HL-60 (cell line): ENCODE measurements around the gene KRT86.

ENCODE experiments used
- DNase-seq, 2 experiments: peaks; one replicate each; pipeline ENCODE4 v3.0.0-alpha.2; 2010 to 2020; ENCODE audit warnings: low read depth in 1 of 2, low spot score in 1 of 2
- H3K27ac ChIP-seq: fragments of 250-450 bp; sonication (Bioruptor Pico); replicated peaks from 2 replicates; pipeline ENCODE4 v1.5.1; 2020; ENCODE audit warnings: mild to moderate bottlenecking, moderate library complexity
- H3K27me3 ChIP-seq: fragments of 250-450 bp; sonication (Bioruptor Pico); 2 replicates; pipeline ENCODE4 v1.5.1; 2021; ENCODE audit warnings: mild to moderate bottlenecking, moderate library complexity; ENCODE audit not compliant: insufficient read depth, poor library complexity, severe bottlenecking
- H3K4me3 ChIP-seq: replicated peaks from 2 replicates; pipeline ENCODE4 v1.5.1; 2011; ENCODE audit warnings: mild to moderate bottlenecking, control low read depth, low read length; ENCODE audit not compliant: insufficient read depth
- GABPA ChIP-seq: IDR thresholded peaks from 2 replicates; pipeline ENCODE4 v1.6.1; 2012; ENCODE audit warnings: low read depth
- POLR2AphosphoS5 ChIP-seq: IDR thresholded peaks from 2 replicates; pipeline ENCODE4 v1.6.1; 2012; ENCODE audit warnings: low read depth
- SPI1 ChIP-seq: IDR thresholded peaks from 2 replicates; pipeline ENCODE4 v1.6.1; 2012; ENCODE audit warnings: low read depth, mild to moderate bottlenecking, borderline replicate concordance
- TF ChIP-seq, protein P1 (sequence below): IDR thresholded peaks from one replicate; pipeline ENCODE4 v1.5.1; 2011; ENCODE audit warnings: low read length, control low read depth, inconsistent platforms; ENCODE audit not compliant: insufficient read depth
- TF ChIP-seq, protein P2 (sequence below): IDR thresholded peaks from 2 replicates; pipeline ENCODE4 v1.6.1; 2012; ENCODE audit warnings: low read depth; ENCODE audit not compliant: insufficient replicate concordance

KRT86 gene

DNA sequence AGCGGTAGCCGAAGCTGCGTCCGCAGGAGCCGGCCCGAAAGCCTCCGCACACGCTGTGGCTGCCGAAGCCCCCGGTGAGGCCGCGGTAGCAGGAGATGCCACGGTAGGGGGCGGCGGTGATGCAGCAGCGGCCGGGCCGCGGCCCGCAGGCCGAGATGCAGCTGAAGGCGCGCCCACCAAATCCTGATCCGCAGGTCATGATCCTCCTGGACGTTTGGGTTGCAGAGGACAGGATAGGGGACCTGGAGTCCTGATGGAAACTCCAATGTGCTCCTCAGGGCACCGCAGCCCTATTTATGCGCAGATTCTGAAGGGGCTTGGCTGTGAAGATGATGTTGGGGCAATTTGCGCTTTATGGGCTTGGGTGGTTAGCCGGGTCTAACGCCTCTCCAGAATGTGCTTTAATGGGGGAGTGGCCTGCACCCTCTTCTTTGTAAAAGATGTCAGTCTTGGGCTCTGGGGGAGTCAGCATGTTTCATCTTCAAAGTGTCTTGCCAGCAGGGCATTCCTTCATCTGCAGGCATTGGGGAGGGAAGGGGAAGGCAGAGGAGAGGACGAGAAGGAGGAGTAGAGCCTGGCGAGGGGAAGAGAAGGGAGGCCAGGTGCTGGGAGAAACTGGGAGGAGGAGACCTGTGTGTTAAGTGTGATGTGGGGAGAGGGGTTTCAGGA lies 17.0 kb downstream of the KRT86 start, which contains the start of gene KRT81:
KRT81 (minus strand) TSS at position 268 of the 669 bp plus-strand sequence; CDS start at position 199, 69 bp downstream.
- H3K4me3 ChIP-seq, result no peak within 1 kb of the TSS
- H3K27me3 ChIP-seq, result no peaks in the 10 kb centered on the region
- no peak within 1 kb of the TSS for H3K27ac ChIP-seq
- DNase-seq, result no peak
- TF ChIP-seq, protein P1, sequence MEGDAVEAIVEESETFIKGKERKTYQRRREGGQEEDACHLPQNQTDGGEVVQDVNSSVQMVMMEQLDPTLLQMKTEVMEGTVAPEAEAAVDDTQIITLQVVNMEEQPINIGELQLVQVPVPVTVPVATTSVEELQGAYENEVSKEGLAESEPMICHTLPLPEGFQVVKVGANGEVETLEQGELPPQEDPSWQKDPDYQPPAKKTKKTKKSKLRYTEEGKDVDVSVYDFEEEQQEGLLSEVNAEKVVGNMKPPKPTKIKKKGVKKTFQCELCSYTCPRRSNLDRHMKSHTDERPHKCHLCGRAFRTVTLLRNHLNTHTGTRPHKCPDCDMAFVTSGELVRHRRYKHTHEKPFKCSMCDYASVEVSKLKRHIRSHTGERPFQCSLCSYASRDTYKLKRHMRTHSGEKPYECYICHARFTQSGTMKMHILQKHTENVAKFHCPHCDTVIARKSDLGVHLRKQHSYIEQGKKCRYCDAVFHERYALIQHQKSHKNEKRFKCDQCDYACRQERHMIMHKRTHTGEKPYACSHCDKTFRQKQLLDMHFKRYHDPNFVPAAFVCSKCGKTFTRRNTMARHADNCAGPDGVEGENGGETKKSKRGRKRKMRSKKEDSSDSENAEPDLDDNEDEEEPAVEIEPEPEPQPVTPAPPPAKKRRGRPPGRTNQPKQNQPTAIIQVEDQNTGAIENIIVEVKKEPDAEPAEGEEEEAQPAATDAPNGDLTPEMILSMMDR, result no peak
- no peak for TF ChIP-seq SPI1
- TF ChIP-seq, protein P2, sequence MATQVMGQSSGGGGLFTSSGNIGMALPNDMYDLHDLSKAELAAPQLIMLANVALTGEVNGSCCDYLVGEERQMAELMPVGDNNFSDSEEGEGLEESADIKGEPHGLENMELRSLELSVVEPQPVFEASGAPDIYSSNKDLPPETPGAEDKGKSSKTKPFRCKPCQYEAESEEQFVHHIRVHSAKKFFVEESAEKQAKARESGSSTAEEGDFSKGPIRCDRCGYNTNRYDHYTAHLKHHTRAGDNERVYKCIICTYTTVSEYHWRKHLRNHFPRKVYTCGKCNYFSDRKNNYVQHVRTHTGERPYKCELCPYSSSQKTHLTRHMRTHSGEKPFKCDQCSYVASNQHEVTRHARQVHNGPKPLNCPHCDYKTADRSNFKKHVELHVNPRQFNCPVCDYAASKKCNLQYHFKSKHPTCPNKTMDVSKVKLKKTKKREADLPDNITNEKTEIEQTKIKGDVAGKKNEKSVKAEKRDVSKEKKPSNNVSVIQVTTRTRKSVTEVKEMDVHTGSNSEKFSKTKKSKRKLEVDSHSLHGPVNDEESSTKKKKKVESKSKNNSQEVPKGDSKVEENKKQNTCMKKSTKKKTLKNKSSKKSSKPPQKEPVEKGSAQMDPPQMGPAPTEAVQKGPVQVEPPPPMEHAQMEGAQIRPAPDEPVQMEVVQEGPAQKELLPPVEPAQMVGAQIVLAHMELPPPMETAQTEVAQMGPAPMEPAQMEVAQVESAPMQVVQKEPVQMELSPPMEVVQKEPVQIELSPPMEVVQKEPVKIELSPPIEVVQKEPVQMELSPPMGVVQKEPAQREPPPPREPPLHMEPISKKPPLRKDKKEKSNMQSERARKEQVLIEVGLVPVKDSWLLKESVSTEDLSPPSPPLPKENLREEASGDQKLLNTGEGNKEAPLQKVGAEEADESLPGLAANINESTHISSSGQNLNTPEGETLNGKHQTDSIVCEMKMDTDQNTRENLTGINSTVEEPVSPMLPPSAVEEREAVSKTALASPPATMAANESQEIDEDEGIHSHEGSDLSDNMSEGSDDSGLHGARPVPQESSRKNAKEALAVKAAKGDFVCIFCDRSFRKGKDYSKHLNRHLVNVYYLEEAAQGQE, result no peak
- no peak for TF ChIP-seq POLR2AphosphoS5
- TF ChIP-seq GABPA, result no peak

- Histone ChIP-seq H3K27ac (no peak overlapping the region), H3K4me3 (no peak overlapping the region), H3K27me3 (peaks cover 4% of the 10 kb centered on the region)
- TF ChIP-seq GABPA, result no peak
- TF ChIP-seq, protein P2, result no peak
- no peak for TF ChIP-seq SPI1
- no peak for TF ChIP-seq POLR2AphosphoS5
- TF ChIP-seq, protein P1, result no peak
- DNase-seq, result no peak
These were observed 19.5 kb downstream of the KRT86 start for GRCh38 chr12:52293926-52294325.

- TF ChIP-seq SPI1 (no peak), GABPA (no peak), POLR2AphosphoS5 (no peak)
- TF ChIP-seq, protein P2, result no peak
- TF ChIP-seq, protein P1, result no peak
- no peak overlapping the region for H3K4me3 ChIP-seq
- no peak overlapping the region for H3K27ac ChIP-seq
- no peak for DNase-seq
- H3K27me3 ChIP-seq, result peaks cover 6% of the 10 kb centered on the region
These were observed 20.4 kb downstream of the KRT86 start for GRCh38 chr12:52294803-52295202.
